ENCODE results near the gene FOXR1. TPM values are rescaled to one million over a fixed set of nuclear protein-coding genes. Genes with fewer than 3 reads are reported as not detected.
"Not testable (repeated sequence)": the region's sequence is repeated elsewhere in the genome, so short reads cannot be mapped to it uniquely, and the experiment has no call there.

Gene FOXR1
- total and polyA plus RNA-seq, 9 donors, result 1.7 TPM; not detected in 8

DNA sequence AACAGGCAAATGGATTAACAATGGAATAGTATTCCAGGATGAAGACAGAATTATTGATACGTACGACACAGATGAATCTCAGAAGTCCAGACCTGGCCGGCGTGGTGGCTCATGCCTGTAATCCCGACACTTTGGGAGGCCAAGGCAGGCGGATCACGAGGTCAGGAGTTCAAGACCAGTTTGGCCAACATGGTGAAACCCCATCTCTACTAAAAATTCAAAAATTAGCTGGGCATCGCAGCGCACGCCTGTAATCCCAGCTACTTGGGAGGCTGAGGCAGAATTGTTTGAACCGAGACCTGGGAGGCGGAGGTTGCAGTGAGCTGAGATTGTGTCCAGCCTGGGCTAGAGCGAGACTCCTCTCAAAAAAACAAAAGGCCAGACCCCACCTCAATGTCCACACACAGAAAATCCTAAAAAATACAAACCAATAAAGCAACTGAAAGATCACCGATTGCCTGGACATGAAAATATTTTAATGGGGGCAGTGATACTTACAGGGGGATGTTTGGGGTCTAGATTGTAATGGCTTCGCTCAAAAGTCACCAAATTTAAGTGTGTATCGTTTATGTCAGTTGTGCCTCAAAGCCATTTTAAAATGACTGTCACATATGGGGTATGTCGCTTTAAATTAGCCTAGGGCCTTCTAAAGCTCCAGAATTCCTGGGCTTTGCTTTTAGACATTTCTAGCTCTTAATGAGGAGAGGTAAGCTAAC is 42.8 kb downstream of the FOXR1 start:
- Histone ChIP-seq H3K9me3 (no peaks in the 10 kb centered on the region), H3K27ac (no peak overlapping the region), H3K36me3 (no peaks in the 10 kb centered on the region), H3K4me3 (no peak overlapping the region), H3K4me1 (ENCODE audit: insufficient read depth) (peaks cover 4% of the 10 kb centered on the region), H3K27me3 (no peaks in the 10 kb centered on the region)
- 92 to 93% (median 93%) methylated on average over 17 of the region's 17 CpGs for WGBS, 3 donors
- intact Hi-C loops (cut with DNase I), result no loop called here
- TF ChIP-seq EP300 (IDR thresholded peaks at IDR 0.05) (no peak), POLR2A (IDR thresholded peaks at IDR 0.05) (no peak)
- TF ChIP-seq, protein P1, sequence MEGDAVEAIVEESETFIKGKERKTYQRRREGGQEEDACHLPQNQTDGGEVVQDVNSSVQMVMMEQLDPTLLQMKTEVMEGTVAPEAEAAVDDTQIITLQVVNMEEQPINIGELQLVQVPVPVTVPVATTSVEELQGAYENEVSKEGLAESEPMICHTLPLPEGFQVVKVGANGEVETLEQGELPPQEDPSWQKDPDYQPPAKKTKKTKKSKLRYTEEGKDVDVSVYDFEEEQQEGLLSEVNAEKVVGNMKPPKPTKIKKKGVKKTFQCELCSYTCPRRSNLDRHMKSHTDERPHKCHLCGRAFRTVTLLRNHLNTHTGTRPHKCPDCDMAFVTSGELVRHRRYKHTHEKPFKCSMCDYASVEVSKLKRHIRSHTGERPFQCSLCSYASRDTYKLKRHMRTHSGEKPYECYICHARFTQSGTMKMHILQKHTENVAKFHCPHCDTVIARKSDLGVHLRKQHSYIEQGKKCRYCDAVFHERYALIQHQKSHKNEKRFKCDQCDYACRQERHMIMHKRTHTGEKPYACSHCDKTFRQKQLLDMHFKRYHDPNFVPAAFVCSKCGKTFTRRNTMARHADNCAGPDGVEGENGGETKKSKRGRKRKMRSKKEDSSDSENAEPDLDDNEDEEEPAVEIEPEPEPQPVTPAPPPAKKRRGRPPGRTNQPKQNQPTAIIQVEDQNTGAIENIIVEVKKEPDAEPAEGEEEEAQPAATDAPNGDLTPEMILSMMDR (IDR thresholded peaks at IDR 0.05), result no peak
- no peak for DNase-seq

DNA sequence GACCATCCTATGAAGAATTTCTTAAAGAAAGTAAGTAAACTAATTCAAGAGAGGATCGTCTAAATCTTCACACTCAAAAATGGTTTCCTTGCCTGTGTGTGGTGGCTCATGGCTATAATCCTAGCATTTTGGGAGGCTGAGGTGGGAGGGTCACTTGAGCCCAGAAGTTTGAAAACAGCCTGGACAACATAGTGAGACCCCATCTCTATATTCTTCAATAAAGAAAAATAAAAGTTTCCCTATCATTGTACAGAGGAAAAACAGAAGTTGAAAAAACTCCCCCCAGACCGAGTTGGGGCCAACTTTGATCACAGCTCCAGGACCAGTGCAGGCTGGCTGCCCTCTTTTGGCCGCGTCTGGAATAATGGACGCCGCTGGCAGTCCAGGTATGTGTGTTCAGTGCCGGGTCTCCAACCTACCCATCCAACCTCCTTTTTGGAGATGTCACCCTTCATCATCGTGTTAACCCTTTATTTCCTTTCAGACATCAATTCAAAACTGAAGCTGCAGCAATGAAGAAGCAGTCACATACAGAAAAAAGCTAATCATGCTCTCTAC is 43.6 kb downstream of the FOXR1 start:
- Histone ChIP-seq H3K36me3 (no peaks in the 10 kb centered on the region), H3K9me3 (no peaks in the 10 kb centered on the region), H3K27me3 (no peaks in the 10 kb centered on the region), H3K27ac (no peak overlapping the region), H3K4me3 (no peak overlapping the region), H3K4me1 (ENCODE audit: insufficient read depth) (peaks cover 9% of the 10 kb centered on the region)
- no peak for TF ChIP-seq EP300 (IDR thresholded peaks at IDR 0.05)
- TF ChIP-seq, protein P1 (IDR thresholded peaks at IDR 0.05), result no peak
- TF ChIP-seq POLR2A (IDR thresholded peaks at IDR 0.05), result no peak
- intact Hi-C loops (cut with DNase I), result no loop called here
- DNase-seq, result no peak
- WGBS, 3 donors, result 52 to 59% (median 54%) methylated on average over 8 of the region's 8 CpGs

DNA sequence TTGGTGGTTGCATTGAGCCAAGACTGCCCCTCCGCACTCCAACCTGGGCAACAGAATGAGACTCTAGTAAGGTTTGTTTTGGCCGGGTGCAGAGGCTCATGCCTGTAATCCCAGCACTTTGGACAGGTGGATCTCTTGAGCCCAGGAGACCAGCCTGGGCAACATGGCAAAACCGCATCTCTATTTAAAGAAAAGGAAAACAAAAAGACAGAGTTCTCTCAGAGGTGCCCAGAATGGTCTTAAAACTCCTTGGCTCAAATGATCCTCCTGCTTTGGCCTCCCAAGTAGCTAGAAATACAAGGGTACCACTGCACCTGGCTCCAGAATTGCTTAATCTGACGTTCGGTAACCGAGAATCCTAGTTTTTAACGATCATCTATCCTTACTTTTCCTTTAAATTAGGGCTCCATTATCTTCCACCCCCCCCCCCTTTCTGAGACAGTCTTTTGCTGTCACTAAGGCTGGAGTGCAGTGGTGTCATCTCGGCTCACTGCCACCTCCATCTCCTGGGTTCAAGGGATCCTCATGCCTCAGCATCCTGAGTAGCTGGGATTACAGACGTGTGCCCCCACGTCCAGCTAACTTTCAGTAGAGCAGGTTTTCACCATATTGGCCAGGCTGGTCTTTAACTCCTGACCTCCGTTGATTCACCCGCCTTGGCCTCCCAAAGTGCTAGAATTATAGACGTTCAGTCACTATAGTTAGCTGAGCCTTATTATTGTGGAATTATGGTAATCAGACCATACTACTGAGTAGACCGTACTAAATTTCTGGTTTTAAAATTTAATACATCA is 44.9 kb downstream of the FOXR1 start:
- DNase-seq, result no peak
- Histone ChIP-seq H3K36me3 (no peaks in the 10 kb centered on the region), H3K27ac (no peak overlapping the region), H3K4me3 (no peak overlapping the region), H3K27me3 (no peaks in the 10 kb centered on the region), H3K9me3 (no peaks in the 10 kb centered on the region), H3K4me1 (ENCODE audit: insufficient read depth) (peaks cover 9% of the 10 kb centered on the region)
- TF ChIP-seq, protein P1 (IDR thresholded peaks at IDR 0.05), result no peak
- TF ChIP-seq EP300 (IDR thresholded peaks at IDR 0.05) (no peak), POLR2A (IDR thresholded peaks at IDR 0.05) (no peak)
- intact Hi-C loops (cut with DNase I), result no loop called here
- 55 to 67% (median 63%) methylated on average over 14 of the region's 14 CpGs for WGBS, 3 donors

DNA sequence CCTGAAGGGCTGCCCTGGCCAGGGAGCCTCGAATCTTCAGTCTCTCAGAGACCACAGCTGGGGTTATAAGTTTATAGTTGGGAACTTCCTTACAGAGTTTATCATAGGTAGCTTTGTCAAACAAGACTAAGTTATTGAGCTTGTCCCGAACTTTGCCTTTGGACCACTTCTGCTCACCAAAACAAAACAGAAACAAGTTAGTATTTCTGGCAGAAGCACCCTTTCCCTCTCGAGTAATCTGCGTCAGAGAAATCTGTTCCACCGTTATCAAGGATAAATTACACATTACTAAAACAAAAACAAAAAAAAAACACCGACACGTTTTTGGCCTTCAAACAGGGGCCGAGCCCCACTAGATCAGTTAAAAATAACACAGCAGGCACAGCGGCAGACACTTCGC is 45.8 kb downstream of the FOXR1 start:
- WGBS, 3 donors, result 0 to 2% (median 0%) methylated on average over 10 of the region's 10 CpGs
- not testable (repeated sequence) for H3K36me3 ChIP-seq

More for the DNA sequence above, 45.8 kb downstream of the FOXR1 start:
- H3K27ac ChIP-seq, result peak overlapping the region; percentile 35 to 85
- H3K27me3 ChIP-seq; intact Hi-C loops (cut with DNase I); DNase-seq; H3K4me1 ChIP-seq (ENCODE audit: insufficient read depth); H3K9me3 ChIP-seq: not testable (repeated sequence)
- peak overlapping the region; percentile 71 for H3K4me3 ChIP-seq
